Caco-2 (cell line): ENCODE results near the gene FAAP100. TPM values are rescaled to one million over a fixed set of nuclear protein-coding genes. Genes with fewer than 3 reads are reported as not detected.

ENCODE experiments used
- BruUV-seq: library from RNA; stranded (reverse); fragments of 400-500 nt; replicated peaks from 2 replicates; lab custom pipeline; 2021; lab: Mats Ljungman, UMichigan
- CTCF ChIA-PET: fragments of 300-600 bp; sonication (Branson Sonifier 250); formaldehyde crosslinking; loops from one replicate; lab custom pipeline; 2022; ENCODE audit warnings: antibody characterized with exemption; lab: Charles Lee
- POLR2A ChIA-PET: fragments of 300-600 bp; sonication (Branson Sonifier 250); formaldehyde crosslinking; loops from one replicate; lab custom pipeline; 2022; ENCODE audit warnings: antibody characterized with exemption; lab: Charles Lee
- DNase-seq, 2 experiments: peaks; one replicate each; pipeline versions ENCODE4 v3.0.0 to v3.0.0-alpha.2; 2020 to 2022
- H3K27me3 ChIP-seq: replicated peaks from 2 replicates; pipeline ENCODE4 v1.6.0; 2011; ENCODE audit warnings: low read length; ENCODE audit not compliant: control insufficient read depth, insufficient read depth
- H3K36me3 ChIP-seq: 2 replicates; pipeline ENCODE4 v1.5.1; 2011; ENCODE audit warnings: low read length; ENCODE audit not compliant: control insufficient read depth, insufficient read depth
- H3K4me1 ChIP-seq: fragments of 250-450 bp; sonication (Bioruptor Pico); 2 replicates; pipeline ENCODE4 v1.5.1; 2020; ENCODE audit warnings: mild to moderate bottlenecking
- H3K4me3 ChIP-seq: 2 replicates; pipeline ENCODE4 v1.5.1; 2011; ENCODE audit warnings: low read depth, mild to moderate bottlenecking, control low read depth, low read length
- H3K9me3 ChIP-seq: fragments of 250-450 bp; sonication (Bioruptor Pico); 2 replicates; pipeline ENCODE4 v1.5.1; 2020; ENCODE audit warnings: mild to moderate bottlenecking, moderate library complexity
- H3K27ac Mint-ChIP-seq: one replicate; pipeline ENCODE4 v1.8.0; 2022; ENCODE audit warnings: mixed read lengths; ENCODE audit not compliant: unreplicated experiment
- H3K27me3 Mint-ChIP-seq: one replicate; pipeline ENCODE4 v1.8.0; 2022; ENCODE audit warnings: mixed read lengths; ENCODE audit not compliant: insufficient read depth, unreplicated experiment
- H3K36me3 Mint-ChIP-seq: one replicate; pipeline ENCODE4 v1.8.0; 2022; ENCODE audit warnings: mild to moderate bottlenecking, mixed read lengths; ENCODE audit not compliant: insufficient read depth, unreplicated experiment
- H3K4me1 Mint-ChIP-seq: one replicate; pipeline ENCODE4 v1.8.0; 2022; ENCODE audit warnings: low read depth, mixed read lengths; ENCODE audit not compliant: unreplicated experiment
- H3K4me3 Mint-ChIP-seq: one replicate; pipeline ENCODE4 v1.8.0; 2022; ENCODE audit warnings: mild to moderate bottlenecking, moderate library complexity, mixed read lengths; ENCODE audit not compliant: unreplicated experiment
- H3K9me3 Mint-ChIP-seq: one replicate; pipeline ENCODE4 v1.8.0; 2022; ENCODE audit warnings: mixed read lengths; ENCODE audit not compliant: unreplicated experiment
- intact Hi-C: fragments of 100-400 bp; cut with micrococcal nuclease; formaldehyde crosslinking; loops from one replicate; pipeline ENCODE4 v1.10.0; 2022; ENCODE audit not compliant: unreplicated experiment
- total RNA-seq: library from RNA; stranded (reverse); gene quantifications from 2 replicates; pipeline ENCODE4 v1.2.3, GENCODE V29; 2022
- TF ChIP-seq, protein P1 (sequence below), 2 experiments: fragments of 200-600 bp in 1 of 2; IDR thresholded peaks; 1 replicate in 1 of 2; 2 replicates in 1 of 2; pipeline versions ENCODE4 v1.5.1 to v1.8.0; 2011 to 2022; ENCODE audit warnings: antibody characterized with exemption in 1 of 2, control low read depth in 1 of 2, inconsistent platforms in 1 of 2, low read depth in 1 of 2, low read length in 1 of 2, mild to moderate bottlenecking in 1 of 2, moderate library complexity in 1 of 2; ENCODE audit not compliant: insufficient read depth in 1 of 2, severe bottlenecking in 1 of 2, unreplicated experiment in 1 of 2

The FAAP100 gene
- total RNA-seq, 1 experiment from 2014 or later = 38.5 TPM

DNA sequence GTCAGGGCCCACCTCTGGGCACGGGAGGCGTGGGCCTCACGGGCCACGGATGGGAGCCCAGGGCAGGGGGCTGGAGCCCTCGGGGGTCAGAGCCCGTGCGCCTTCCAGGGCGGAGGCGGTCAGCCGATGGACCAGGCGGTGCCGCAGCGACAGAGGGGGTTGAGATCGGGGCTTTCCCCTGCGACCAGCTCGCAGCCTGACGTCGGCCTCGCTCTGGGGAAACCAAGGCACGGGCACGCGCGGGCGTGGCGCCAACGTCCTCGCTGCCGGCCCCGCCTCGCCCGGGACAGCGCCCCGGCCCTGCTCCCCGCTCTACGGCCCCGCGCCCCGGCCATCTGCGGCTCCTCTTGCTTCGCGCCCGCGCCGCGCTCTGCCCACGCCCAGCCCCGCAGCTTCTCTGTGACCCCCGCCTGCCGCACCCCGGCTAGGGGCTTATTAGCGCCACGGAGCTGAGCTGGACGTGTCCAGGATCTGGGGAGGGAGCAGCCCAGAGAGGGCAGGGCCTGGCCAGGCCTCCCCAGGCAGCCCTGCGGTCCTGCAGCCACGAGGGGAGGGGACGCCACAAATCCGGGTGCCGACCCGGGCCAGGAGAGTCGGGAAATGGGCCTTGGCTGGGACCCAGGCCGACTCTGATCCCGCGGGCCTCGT is 53.1 kb downstream of the FAAP100 start:
- no peaks in the 10 kb centered on the region for H3K9me3 ChIP-seq
- H3K36me3 ChIP-seq = no peaks in the 10 kb centered on the region
- DNase-seq = no peak
- Mint-ChIP-seq H3K27me3 (no peaks in the 10 kb centered on the region), H3K9me3 (no peaks in the 10 kb centered on the region), H3K4me3 (no peak overlapping the region), H3K36me3 (peaks cover 20% of the 10 kb centered on the region), H3K27ac (no peak overlapping the region), H3K4me1 (peaks cover 16% of the 10 kb centered on the region)
- H3K27me3 ChIP-seq = no peaks in the 10 kb centered on the region
- BruUV-seq = no TSS peak
- H3K4me1 ChIP-seq = peaks cover 14% of the 10 kb centered on the region
- POLR2A ChIA-PET = no interaction called here
- TF ChIP-seq, protein P1, sequence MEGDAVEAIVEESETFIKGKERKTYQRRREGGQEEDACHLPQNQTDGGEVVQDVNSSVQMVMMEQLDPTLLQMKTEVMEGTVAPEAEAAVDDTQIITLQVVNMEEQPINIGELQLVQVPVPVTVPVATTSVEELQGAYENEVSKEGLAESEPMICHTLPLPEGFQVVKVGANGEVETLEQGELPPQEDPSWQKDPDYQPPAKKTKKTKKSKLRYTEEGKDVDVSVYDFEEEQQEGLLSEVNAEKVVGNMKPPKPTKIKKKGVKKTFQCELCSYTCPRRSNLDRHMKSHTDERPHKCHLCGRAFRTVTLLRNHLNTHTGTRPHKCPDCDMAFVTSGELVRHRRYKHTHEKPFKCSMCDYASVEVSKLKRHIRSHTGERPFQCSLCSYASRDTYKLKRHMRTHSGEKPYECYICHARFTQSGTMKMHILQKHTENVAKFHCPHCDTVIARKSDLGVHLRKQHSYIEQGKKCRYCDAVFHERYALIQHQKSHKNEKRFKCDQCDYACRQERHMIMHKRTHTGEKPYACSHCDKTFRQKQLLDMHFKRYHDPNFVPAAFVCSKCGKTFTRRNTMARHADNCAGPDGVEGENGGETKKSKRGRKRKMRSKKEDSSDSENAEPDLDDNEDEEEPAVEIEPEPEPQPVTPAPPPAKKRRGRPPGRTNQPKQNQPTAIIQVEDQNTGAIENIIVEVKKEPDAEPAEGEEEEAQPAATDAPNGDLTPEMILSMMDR (IDR thresholded peaks at IDR 0.05; ENCODE audit: insufficient read depth in 1 of 2, low read depth in 1 of 2, low read length in 1 of 2, severe bottlenecking in 1 of 2, unreplicated experiment in 1 of 2) = no peak
- CTCF ChIA-PET = interaction anchor here (0.6 to 1.4 kb wide), 3 partner anchors 22 to 203 kb away, joined by 3 to 5 read pairs (median 3); no protein-coding TSS in a partner anchor
- intact Hi-C loops = no loop called here
- no peak overlapping the region for H3K4me3 ChIP-seq

DNA sequence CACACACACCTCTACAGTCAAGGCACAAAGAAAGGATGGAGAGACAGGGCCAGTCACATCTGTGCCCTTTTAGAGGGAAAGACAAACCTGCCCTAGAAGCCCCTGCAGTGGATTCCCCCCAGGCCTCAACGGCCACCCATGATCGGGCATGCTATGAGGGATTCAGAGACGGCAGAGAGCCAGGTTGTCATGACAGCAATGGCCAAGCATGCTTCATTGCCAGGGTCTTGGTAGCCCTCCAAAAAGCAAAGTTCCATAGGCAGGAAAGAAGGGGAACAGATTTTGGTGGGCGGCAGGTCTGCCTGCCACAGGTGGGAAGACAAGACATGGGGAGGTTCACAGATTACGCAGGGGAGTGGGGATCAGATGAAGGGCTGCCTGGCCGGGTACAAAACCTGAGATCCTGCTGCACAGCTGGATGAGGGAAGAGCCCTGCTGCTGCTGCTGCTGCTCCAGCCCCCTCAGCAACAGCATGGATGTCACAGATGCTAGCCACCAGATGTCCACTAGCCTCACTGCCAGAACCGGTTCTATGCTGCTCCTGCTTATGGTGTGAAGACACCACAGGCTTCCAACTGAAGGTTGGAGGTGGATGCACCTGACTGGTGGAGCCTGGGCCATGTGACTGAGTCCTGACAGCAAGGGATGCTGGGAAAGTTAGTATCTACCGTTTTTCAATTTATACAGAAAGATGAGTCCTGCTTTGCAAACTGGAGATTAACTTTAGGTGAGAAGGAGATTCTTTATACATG is 57.4 kb downstream of the FAAP100 start:
- TF ChIP-seq, protein P1 (IDR thresholded peaks at IDR 0.05; ENCODE audit: insufficient read depth in 1 of 2, low read depth in 1 of 2, low read length in 1 of 2, severe bottlenecking in 1 of 2, unreplicated experiment in 1 of 2) = no peak
- peaks cover 12% of the 10 kb centered on the region for H3K4me1 ChIP-seq
- intact Hi-C loops = no loop called here
- Mint-ChIP-seq H3K9me3 (no peaks in the 10 kb centered on the region), H3K27me3 (no peaks in the 10 kb centered on the region), H3K4me1 (peaks cover 17% of the 10 kb centered on the region), H3K27ac (peak overlapping the region; percentile 28), H3K4me3 (peak overlapping the region; percentile 52), H3K36me3 (peaks cover 5% of the 10 kb centered on the region)
- no peak overlapping the region for H3K4me3 ChIP-seq
- DNase-seq = peak; percentile 81 to 86
- no peaks in the 10 kb centered on the region for H3K27me3 ChIP-seq
- ChIA-PET CTCF (interaction anchor here (0.7 kb wide), 1 partner anchor 109 kb away, joined by 5 read pairs; no protein-coding TSS in a partner anchor), POLR2A (interaction anchor here (0.7 kb wide), 1 partner anchor 174 kb away, joined by 7 read pairs; no protein-coding TSS in a partner anchor)
- H3K9me3 ChIP-seq = no peaks in the 10 kb centered on the region
- no TSS peak for BruUV-seq
- H3K36me3 ChIP-seq = no peaks in the 10 kb centered on the region

DNA sequence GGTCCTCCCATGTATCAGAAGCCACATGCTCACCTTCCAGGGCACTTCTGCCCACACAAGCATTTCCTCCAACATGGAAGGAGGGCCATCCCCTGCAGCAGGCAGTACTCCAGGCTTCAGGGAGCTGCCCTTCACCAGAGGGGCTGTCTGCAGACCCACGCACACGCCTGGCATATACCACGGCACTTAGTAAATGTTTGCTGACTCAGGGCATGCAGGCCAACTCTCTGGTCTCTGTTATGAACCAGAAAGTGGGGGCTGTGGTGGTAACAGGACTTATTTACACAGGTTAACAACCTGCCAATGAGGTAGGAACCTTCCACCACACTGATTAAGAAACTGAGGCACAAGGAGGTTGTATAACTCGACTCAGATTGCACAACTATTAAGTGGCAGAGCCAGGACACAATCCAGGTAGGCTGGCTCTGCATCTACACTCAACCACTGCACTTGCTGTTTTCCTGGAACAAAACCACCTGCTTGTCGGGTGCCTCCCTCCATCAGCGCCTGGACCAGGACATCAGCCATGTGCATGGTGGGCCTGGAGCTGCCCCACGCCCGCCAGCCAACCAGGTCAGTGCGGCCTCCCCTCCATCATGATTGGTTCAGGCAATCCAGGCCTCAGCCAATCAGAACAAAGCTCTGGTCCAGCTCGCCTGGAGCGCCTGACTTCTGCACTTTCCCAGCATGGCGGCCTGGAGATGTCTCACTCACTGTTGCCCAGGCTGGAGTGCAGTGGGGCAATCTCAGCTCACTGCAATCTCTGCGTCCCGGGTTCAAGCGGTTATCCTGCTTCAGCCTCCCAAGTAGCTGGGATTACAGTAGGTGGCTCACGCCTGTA is 58.7 kb downstream of the FAAP100 start:
- intact Hi-C loops = no loop called here
- Histone ChIP-seq H3K27me3 (no peaks in the 10 kb centered on the region), H3K4me3 (no peak overlapping the region), H3K9me3 (no peaks in the 10 kb centered on the region), H3K36me3 (no peaks in the 10 kb centered on the region), H3K4me1 (peaks cover 11% of the 10 kb centered on the region)
- POLR2A ChIA-PET = interaction anchor here (0.7 to 1.6 kb wide), 2 partner anchors 15 to 20 kb away, joined by 3 to 4 read pairs; partner anchors contain the start of gene ACTG1
- H3K9me3 Mint-ChIP-seq = no peaks in the 10 kb centered on the region
- no peak overlapping the region for H3K27ac Mint-ChIP-seq
- peaks cover 16% of the 10 kb centered on the region for H3K4me1 Mint-ChIP-seq
- TF ChIP-seq, protein P1 (IDR thresholded peaks at IDR 0.05; ENCODE audit: insufficient read depth in 1 of 2, low read depth in 1 of 2, low read length in 1 of 2, severe bottlenecking in 1 of 2, unreplicated experiment in 1 of 2) = no peak
- DNase-seq = no peak
- BruUV-seq = no TSS peak
- H3K36me3 Mint-ChIP-seq = peaks cover 5% of the 10 kb centered on the region
- CTCF ChIA-PET = interaction anchor here (0.6 kb wide), 1 partner anchor 9 kb away, joined by 3 read pairs; no protein-coding TSS in a partner anchor
- no peak overlapping the region for H3K4me3 Mint-ChIP-seq
- H3K27me3 Mint-ChIP-seq = no peaks in the 10 kb centered on the region
